Endothelial cell (in vitro differentiated cells): ENCODE data around the gene ARPP21. TPM values are rescaled to one million over a fixed set of nuclear protein-coding genes. Genes with fewer than 3 reads are reported as not detected.

ENCODE experiments used
- DNase-seq: peaks from one replicate; pipeline ENCODE4 v3.0.0; 2021; ENCODE audit warnings: low spot score
- H3K27ac Mint-ChIP-seq: one replicate; pipeline ENCODE4 v1.8.0; 2021; ENCODE audit warnings: mixed read lengths, inconsistent platforms; ENCODE audit not compliant: unreplicated experiment
- H3K27me3 Mint-ChIP-seq: one replicate; pipeline ENCODE4 v1.8.0; 2021; ENCODE audit warnings: mild to moderate bottlenecking, moderate library complexity, mixed read lengths, inconsistent platforms; ENCODE audit not compliant: unreplicated experiment
- H3K36me3 Mint-ChIP-seq: one replicate; pipeline ENCODE4 v1.8.0; 2021; ENCODE audit warnings: mild to moderate bottlenecking, low read depth, mixed read lengths, inconsistent platforms; ENCODE audit not compliant: unreplicated experiment
- H3K4me1 Mint-ChIP-seq: one replicate; pipeline ENCODE4 v1.8.0; 2021; ENCODE audit warnings: mild to moderate bottlenecking, mixed read lengths, inconsistent platforms; ENCODE audit not compliant: unreplicated experiment
- H3K4me3 Mint-ChIP-seq: one replicate; pipeline ENCODE4 v1.8.0; 2021; ENCODE audit warnings: mild to moderate bottlenecking, mixed read lengths, inconsistent platforms; ENCODE audit not compliant: unreplicated experiment
- H3K9me3 Mint-ChIP-seq: one replicate; pipeline ENCODE4 v1.8.0; 2021; ENCODE audit warnings: mixed read lengths, inconsistent platforms; ENCODE audit not compliant: unreplicated experiment
- total RNA-seq: library from RNA; stranded (reverse); fragmentation: NEBNext Ultra II Directional; extraction: Animal tissue kit (Norgen Biotek cat#: 25700); gene quantifications from one replicate; pipeline ENCODE4 v1.2.1, GENCODE V29; 2021; ENCODE audit not compliant: unreplicated experiment
- TF ChIP-seq, protein P1 (sequence below): fragments of 200-600 bp; sonication (generic); IDR thresholded peaks from one replicate; pipeline ENCODE4 v1.5.0; 2021; ENCODE audit warnings: antibody characterized with exemption; ENCODE audit not compliant: unreplicated experiment

Gene ARPP21
- total RNA-seq, 1 donor from 2014 or later, result not detected

- no peaks in the 10 kb centered on the region for H3K9me3 Mint-ChIP-seq
- no peak overlapping the region for H3K27ac Mint-ChIP-seq
- H3K36me3 Mint-ChIP-seq, result no peaks in the 10 kb centered on the region
- peaks cover 14% of the 10 kb centered on the region for H3K4me1 Mint-ChIP-seq
- TF ChIP-seq, protein P1, sequence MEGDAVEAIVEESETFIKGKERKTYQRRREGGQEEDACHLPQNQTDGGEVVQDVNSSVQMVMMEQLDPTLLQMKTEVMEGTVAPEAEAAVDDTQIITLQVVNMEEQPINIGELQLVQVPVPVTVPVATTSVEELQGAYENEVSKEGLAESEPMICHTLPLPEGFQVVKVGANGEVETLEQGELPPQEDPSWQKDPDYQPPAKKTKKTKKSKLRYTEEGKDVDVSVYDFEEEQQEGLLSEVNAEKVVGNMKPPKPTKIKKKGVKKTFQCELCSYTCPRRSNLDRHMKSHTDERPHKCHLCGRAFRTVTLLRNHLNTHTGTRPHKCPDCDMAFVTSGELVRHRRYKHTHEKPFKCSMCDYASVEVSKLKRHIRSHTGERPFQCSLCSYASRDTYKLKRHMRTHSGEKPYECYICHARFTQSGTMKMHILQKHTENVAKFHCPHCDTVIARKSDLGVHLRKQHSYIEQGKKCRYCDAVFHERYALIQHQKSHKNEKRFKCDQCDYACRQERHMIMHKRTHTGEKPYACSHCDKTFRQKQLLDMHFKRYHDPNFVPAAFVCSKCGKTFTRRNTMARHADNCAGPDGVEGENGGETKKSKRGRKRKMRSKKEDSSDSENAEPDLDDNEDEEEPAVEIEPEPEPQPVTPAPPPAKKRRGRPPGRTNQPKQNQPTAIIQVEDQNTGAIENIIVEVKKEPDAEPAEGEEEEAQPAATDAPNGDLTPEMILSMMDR, result no peak
- H3K4me3 Mint-ChIP-seq, result no peak overlapping the region
- no peak for DNase-seq
- H3K27me3 Mint-ChIP-seq, result no peaks in the 10 kb centered on the region
Observed at GRCh38 chr3:35677797-35678196, 38.5 kb downstream of the ARPP21 start.

GRCh38 chr3:35678643-35679161 lies 39.4 kb downstream of the ARPP21 start:
- Mint-ChIP-seq H3K4me1 (peaks cover 19% of the 10 kb centered on the region), H3K27me3 (no peaks in the 10 kb centered on the region)

DNA sequence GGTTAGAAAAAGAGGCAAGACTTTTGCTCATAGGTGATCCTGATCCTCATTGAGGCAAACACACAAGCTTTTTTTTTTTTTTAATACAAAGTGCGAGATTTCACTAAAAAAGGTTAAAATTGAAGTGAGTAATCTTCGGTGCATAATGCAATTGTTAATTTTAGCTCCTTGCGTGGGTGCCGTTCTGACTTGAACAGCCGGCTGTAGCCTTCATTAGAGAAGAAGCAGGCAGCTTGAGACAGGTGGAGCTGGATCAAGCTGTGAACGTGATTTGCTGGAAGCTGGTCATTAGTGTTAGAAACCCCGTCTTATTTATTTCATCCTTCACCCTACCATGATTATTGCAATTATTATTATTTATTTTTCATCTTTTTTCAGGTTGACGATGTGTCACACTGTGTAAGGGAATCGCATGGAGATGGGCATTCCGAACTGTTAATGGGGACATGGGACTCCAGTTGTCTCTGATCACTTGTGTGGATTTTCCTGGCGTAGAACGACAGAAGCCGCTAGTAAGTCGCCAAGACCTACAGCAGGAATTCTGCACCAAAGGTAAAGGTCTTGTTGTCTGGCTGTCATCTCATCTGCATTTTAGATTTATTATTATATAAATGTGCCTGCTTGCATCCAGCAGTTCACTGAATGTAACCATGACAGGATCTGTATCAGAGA lies 40.2 kb downstream of the ARPP21 start:
- no peak for DNase-seq
- TF ChIP-seq, protein P1, result no peak
- no peaks in the 10 kb centered on the region for H3K36me3 Mint-ChIP-seq
- no peaks in the 10 kb centered on the region for H3K27me3 Mint-ChIP-seq
- no peak overlapping the region for H3K4me3 Mint-ChIP-seq
- no peak overlapping the region for H3K27ac Mint-ChIP-seq
- no peaks in the 10 kb centered on the region for H3K9me3 Mint-ChIP-seq
- H3K4me1 Mint-ChIP-seq, result peaks cover 23% of the 10 kb centered on the region

More at GRCh38 chr3:35678643-35679161, 39.4 kb downstream of the ARPP21 start:
- no peak for DNase-seq
- Mint-ChIP-seq H3K27ac (no peak overlapping the region), H3K9me3 (no peaks in the 10 kb centered on the region), H3K36me3 (no peaks in the 10 kb centered on the region), H3K4me3 (no peak overlapping the region)
- TF ChIP-seq, protein P1, result no peak

GRCh38 chr3:35680866-35681650 lies 41.7 kb downstream of the ARPP21 start:
- no peaks in the 10 kb centered on the region for H3K27me3 Mint-ChIP-seq

More at GRCh38 chr3:35680866-35681650, 41.7 kb downstream of the ARPP21 start:
- DNase-seq, result no peak
- Mint-ChIP-seq H3K27ac (no peak overlapping the region), H3K4me1 (peaks cover 23% of the 10 kb centered on the region), H3K36me3 (no peaks in the 10 kb centered on the region), H3K4me3 (no peak overlapping the region), H3K9me3 (no peaks in the 10 kb centered on the region)
- TF ChIP-seq, protein P1, result no peak
